GM11168 (cell line): Measurements from ENCODE around the gene TRIM15.
"Not testable (repeated sequence)": the region's sequence is repeated elsewhere in the genome, so short reads cannot be mapped to it uniquely, and the experiment has no call there.

Source experiments
- in situ Hi-C: fragments of 300-500 bp; cut with MboI; formaldehyde crosslinking; loops from one replicate; pipeline ENCODE4 v1.12.0; 2022; ENCODE audit warnings: low sequenced_read_pairs; ENCODE audit not compliant: unreplicated experiment

Gene TRIM15

DNA sequence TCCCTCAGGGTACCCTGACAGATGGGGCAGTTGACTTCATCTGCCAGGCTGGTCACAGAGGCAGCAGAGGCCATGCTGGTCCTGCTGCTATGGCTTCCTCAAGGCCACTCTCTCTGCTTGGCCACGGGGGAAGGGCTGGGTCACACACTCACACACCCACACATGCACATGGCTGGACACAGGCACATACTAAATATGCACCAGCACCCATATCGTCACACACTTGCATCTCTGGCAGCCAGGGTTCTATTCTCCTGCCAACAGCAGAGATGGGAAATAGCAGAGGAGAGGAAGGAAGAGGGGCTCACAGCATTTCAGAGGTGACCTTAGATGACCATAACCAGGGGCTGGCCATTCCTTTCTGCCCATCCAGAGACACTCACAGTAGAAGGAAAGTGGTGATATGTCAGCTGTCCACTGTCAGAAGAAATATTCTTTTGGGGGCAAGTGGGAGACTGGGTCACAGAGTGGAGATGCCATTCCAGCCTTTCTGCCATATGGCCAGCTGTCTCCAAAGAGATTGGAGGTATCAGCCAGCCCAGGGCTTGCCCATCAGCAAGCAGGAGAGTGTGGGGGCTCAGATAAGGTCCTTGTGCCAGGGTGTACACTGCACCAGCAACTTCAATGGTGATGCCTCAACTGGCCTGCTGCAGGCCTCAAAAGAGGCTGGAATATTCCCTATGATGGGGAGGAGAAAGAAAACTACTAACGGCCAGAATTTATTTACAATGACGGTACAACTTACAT is 2.4 kb upstream of the TRIM15 start, which contains the start of gene TRIM10:
Gene TRIM10 (minus strand): TSS at position 427 of the 747 bp plus-strand sequence. CDS start 353 bp downstream, at position 74.
- in situ Hi-C loops, result loop anchor here (5.0 kb wide), 1 partner anchor 59 kb away; no protein-coding TSS in a partner anchor

DNA sequence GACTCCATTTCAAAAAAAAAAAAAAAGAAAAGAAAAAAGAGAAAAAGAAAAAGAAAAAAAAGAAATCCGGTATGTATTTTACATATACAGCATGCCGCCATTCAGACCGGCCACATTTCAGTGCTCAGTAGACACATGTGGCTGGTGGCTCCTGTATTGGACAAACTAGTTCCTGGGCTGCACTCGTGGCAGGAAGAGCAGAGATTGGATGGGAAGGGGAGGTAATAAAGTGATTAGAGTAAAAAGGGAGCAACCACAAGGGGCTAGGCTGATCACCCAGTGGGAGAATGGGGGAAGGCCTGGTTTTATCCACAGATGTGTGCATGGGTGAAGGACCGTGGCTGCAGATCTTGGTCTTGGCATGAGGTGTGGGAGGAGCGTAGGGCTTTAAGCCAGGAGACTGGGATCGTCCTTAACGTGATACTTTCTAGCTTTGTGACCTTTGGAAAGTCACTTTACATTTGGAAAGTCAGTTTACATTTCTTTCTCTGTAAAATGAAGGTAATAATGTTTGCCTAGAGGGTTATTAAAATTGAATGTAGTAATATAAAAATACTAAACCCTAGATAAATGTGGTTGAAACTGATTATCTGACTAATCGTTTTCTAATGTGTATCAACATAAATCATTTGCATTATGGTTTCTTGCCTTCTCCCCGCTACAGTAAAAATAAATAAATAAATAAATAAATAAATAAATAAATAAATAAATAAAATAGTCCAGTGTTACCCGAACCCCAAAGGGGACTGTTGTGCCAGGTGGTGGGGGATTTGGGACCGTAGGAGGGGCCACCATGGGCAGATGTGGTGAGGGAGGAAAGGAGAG is 869 bp upstream of the TRIM15 start:
- in situ Hi-C loops, result loop anchor here (5.0 kb wide), 1 partner anchor 60 kb away; no protein-coding TSS in a partner anchor

DNA sequence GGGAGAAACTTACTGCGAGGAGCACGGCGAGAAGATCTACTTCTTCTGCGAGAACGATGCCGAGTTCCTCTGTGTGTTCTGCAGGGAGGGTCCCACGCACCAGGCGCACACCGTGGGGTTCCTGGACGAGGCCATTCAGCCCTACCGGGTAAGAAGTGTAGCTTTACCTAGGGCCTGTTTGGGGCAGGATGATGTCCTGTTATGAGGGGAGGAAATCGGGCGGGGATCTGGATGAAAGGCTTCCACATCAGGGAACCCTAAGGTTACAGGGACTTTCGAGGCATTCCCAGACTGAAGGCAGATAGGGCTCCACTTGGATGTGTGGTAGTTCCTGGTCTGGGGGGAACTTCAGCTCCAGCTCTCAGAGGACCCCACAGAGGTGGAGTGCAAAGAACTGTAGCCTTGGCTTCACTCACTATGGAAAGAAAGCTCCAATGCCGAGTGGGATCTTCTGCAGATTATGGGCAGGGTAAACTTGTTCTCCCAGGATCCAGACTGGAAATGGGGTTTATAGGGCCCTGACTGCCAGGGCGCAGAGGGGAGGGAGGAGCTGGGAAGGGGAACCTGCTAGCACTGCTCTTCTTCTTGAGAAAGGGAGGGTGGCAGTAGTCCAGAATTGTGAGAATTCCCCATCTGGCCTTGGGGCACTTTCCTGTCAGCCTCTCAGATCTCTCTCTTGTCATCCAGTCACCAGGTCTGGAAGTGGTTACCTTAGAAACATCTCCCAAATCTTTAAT is 740 bp downstream of the TRIM15 start:
- in situ Hi-C loops, result loop anchor here (5.0 kb wide), 1 partner anchor 62 kb away; no protein-coding TSS in a partner anchor

DNA sequence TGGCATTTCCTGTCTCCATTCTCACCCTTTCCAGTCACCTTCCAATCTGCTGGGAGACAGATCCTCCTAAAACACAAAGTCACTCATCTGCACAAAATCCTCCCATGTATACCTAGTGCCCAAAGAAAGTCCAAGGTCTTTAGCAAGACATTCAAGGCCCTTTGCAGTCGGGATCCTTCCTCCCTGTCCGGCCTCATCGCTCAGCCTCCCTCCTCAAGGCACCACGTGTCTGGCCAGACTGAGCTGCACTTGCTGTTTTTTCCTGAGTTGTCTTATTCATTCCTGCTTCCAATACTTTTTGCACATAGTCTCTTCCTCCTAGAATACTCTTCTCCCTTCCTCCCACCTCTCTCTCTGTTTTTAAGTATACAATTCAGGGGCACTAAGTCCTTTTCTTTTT is 1.4 kb downstream of the TRIM15 start:
- in situ Hi-C loops, result loop anchor here (5.0 kb wide), 1 partner anchor 62 kb away; no protein-coding TSS in a partner anchor

DNA sequence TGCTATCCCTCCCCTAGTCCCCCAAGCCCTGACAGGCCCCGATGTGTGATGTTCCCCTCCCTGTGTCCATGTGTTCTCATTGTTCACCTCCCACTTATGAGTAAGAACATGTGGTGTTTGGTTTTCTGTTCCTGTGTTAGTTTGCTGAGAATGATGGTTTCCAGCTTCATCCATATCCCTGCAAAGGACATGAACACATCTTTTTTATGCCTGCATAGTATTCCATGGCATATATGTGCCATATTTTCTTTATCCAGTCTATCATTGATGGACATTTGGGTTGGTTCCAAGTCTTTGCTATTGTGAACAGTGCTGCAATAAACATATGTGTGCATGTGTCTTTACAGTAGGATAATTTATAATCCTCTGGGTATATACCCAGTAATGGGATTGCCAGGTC is 1.9 kb downstream of the TRIM15 start:
- in situ Hi-C loops, result not testable (repeated sequence)

DNA sequence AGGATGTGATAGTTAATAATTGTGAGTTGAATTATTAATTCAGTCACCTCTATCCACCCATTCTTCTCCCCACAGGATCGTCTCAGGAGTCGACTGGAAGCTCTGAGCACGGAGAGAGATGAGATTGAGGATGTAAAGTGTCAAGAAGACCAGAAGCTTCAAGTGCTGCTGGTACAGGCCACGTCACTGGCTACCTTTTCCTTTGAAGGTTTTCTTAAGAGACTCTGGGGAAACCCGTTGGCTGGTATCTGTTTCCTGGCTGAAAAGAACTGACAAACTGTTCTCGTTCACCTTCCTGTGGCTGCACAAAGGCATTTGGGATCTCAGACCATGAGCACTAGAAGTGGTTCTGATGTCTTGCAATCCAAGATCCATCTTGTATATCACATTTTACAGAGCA is 3.8 kb downstream of the TRIM15 start:
- in situ Hi-C loops, result no loop called here

DNA sequence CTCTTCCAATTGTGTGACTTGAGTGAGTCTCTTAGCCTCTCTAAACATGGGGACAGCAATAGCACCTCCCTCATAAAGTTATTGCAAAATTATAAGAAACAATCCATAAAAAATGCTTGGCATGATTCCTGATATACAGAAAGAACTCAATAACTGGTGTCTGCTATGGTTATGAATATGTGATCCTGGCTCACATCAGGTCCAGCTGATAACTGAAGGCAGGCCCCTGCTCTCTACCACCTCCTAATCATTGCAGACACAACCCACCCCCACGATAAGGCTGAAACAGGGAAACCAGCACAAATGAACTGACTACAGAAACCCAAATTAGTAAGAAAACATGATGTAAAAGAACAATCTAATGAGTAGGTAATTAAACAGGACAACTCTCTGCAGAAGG is 5.4 kb downstream of the TRIM15 start:
- in situ Hi-C loops, result no loop called here

DNA sequence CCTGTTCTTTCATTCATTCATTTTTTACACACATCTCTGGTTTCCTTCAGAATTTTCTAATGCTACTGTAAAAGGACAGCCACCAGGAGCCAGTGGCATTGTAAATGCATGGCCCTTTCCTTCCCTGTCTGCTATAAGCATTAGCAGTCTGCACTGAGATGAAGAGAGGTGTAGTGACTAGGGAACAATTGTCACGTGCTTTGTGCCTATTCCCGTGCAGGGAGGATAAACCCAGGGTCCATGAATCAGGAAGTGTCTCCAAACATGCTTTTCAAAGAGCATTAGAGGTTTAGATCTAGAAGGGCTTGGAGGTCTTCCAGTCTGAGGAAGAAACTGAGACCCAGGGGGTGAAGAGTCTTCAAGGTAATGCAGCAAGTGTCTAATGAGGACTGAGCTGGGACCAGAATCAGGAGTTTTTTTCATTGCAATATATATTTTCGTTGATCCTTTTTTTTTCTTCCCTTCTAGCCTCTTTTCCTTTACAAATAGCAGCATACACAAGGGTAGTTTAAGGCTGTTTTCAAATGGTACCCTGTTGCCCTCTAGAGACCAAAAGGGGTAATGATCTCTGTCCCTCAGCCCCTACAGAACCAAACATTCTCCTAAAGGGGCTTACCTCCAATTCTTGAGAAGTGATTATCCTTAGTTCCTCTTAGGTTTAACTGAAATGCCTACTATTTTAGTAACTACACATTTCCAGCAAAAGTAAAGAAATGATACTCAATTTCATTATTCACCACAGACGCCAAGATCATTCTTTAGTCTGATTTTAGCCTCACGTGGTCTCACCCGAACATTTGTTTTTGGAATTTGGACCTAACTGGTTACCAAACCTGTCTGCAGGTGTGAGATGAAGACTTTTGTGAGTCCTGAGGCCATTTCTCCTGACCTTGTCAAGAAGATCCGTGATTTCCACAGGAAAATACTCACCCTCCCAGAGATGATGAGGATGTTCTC is 6.6 kb downstream of the TRIM15 start:
- in situ Hi-C loops, result no loop called here

DNA sequence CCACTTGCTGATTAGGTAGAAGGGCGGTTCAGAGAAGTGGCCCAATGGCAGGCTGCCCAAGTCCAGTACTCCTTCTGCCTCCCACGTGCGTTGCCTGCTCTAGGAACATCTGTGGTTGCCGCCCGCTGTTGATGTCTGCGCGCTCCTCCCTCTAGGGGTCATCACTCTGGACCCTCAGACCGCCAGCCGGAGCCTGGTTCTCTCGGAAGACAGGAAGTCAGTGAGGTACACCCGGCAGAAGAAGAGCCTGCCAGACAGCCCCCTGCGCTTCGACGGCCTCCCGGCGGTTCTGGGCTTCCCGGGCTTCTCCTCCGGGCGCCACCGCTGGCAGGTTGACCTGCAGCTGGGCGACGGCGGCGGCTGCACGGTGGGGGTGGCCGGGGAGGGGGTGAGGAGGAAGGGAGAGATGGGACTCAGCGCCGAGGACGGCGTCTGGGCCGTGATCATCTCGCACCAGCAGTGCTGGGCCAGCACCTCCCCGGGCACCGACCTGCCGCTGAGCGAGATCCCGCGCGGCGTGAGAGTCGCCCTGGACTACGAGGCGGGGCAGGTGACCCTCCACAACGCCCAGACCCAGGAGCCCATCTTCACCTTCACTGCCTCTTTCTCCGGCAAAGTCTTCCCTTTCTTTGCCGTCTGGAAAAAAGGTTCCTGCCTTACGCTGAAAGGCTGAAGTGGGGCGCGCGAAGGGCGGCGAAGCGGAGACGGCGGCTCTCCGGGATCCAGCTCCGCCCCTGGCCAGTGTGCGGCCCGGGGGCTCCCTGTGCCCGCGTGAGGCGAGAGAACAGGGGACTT is 8.5 kb downstream of the TRIM15 start:
- in situ Hi-C loops, result no loop called here

DNA sequence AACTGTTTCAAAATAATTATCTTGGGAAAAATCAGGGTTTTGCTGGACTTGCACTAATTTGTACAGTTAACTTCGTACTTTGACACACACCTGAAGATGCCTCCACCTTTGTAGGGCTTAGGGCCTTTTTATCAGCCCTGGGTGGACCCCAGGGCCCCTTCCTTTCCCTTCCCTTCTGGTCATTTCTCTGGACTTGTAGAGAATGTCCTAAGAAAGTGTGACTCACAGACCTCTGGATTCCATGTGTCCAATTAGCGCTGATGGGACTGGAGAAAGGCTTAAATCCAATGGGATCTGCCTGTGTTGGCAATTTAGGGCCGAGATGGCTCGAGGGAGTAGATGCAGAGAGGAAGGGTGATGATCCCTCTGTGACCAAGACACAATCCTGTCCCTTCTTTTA is 9.3 kb downstream of the TRIM15 start:
- in situ Hi-C loops, result no loop called here

DNA sequence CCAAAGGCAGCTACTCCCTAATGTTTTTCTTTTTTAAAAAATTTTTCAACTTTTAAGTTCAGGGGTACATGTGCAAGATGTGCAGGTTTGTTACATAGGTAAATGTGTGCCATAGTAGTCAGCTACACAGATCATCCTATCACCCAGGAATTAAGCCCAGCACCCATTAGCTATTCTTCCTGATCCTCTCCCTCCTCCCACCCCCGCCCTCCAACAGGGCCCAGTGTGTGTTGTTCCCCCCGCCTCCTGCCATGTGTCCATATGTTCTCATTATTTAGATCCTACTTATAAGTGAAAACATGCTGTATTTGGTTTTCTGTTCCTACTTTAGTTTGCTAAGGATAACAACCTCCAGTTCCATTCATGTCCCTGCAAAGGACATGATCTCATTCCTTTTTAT is 12.4 kb downstream of the TRIM15 start:
- in situ Hi-C loops, result no loop called here

DNA sequence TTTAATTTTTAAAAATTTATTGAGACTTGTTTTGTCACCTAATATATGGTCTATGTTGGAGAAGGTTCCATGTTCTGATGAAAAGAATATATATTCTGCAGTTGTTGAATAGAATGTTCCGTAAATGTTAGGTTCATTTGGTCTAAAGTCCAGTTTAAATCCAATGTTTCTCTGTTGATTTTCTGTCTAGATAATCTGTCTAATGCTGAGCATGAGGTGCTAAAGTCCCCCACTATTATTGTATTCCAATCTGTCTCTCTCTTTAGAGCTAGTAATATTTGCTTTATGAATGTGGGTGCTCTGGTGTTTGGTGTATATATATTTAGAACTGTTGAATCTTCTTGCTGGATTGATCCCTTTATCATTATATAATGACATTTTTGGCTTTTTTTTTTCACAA is 15.5 kb downstream of the TRIM15 start:
- in situ Hi-C loops, result no loop called here

DNA sequence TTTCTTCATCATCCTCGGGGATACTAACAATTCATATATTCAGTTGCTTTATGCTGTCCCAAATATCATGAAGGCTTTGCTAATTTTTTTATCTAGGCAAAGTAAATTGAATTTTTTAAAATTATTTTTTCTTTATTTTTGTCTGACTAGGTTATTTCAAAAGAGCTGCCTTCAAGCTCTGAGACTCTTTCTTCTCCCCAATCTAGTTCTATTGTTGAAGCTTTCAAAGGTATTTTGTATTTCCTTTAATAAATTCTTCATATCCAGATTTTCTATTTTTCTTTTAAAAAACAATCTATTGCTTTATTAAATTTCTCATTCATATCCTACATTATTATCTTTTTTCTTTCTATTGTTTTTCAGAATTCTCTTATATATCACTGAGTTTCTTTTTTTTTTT is 16.8 kb downstream of the TRIM15 start:
- in situ Hi-C loops, result no loop called here

DNA sequence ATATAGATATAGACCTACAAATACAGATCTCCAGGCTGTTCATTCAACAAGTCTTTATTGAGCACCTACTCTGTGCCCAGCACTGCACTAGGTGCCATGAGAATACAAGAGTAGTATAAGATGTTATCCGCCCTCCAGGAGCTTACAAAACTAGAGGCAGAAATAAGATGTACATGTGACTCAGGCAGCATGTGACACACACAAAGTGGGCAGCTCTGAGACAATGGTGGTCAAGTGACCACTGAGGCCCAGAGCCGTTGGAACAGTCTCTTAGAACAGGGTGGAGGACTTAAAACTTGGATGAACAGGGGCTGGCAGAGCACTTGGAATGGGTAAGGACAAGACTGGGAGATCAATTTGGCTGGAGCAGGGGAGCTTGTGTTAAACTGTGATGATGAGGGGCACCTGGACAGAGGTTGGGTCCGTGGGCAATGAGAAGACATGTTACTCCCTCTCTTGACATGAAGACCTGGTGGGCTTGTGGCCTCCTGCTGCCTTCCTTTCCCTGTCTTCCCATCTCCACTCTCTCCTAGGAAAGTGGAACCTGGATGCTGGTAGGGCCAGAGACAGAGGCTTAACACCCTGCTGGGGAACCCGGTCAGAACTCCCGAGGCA is 21.2 kb downstream of the TRIM15 start:
- in situ Hi-C loops, result no loop called here

DNA sequence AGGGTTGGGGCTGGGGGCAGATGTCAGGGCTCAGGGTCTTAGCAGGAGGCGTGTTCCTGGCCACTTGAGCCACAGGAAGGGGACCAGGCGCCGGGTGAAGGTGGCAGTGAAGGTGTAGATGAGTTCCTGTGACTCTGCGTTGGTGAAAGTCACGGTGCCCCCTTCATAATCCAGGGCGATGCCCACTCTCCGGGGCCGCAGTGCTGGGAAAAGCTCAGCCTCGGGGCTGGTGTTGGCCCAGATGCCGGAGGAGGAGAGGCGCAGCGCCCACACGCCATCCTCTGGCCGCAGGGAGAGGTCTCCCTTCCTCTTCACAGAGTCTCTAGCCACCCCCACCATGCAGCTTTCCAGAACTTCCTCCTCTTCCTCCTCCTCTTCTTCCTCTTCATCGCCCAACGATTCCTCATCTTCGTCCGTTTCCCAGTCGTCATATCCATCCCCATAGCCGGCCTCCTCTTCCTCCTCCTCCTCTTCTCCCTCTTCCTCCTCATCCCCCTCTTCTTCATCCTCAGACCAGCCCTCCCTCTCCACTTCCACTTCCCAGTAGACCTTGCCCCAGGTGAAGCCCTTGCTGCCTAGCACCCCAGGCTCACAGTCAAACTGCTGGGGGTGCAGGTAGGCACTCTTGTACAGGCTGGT is 22.6 kb downstream of the TRIM15 start:
- in situ Hi-C loops, result no loop called here

DNA sequence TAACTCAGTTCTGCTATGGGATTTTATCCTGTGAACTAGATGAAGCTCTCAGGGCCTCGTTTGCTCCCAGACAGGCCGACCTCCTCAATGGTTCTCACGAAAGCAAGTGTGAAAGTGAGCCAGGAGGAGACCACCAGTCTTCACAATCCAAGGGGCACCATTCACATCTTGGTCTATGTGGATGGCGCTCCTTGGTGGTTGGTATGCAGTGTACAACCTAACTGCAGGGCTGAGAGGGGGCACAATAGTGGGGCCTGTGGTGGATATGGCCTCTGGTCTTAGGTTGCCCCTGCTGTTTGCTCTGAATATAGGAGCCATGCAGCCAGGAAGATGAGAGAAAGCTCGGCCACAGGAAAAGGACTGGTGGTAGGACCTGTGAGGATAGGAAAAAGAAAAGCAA is 25.2 kb downstream of the TRIM15 start:
- in situ Hi-C loops, result no loop called here

DNA sequence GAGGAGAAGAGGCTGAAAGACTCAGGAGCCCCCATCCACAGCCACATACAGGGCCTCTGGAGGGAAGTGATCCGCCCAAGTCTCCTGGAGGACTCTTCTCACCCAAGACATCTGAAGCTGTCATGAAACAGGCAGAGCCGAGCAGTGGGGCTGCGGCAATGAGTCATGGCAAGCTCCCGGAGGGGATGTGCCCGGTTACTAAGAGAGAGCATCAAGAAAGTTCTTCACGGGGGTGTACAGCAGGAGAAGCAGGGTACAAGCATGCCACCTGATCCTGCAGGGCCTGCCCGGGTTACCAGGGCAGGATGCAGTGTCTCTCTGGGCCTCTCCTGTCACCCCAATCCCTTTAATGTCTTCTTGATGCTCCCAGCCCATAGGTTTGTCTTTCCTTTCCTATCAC is 28.7 kb downstream of the TRIM15 start:
- in situ Hi-C loops, result no loop called here
